GM19238 (cell line): Measurements from ENCODE around the gene C11orf68.
A peak's percentile ranks its signal among the peaks of the same experiment; 100 is the strongest.

Experiments
- DNase-seq: peaks from one replicate; pipeline ENCODE4 v3.0.0; 2011; ENCODE audit warnings: low spot score; ENCODE audit not compliant: insufficient read length

C11orf68 gene

GRCh38 chr11:65944767-65945166 is 25.9 kb upstream of the C11orf68 start:
- no peak for DNase-seq

GRCh38 chr11:65944191-65944590 is 25.3 kb upstream of the C11orf68 start:
- DNase-seq = no peak

- DNase-seq = no peak
Measured at GRCh38 chr11:65942531-65942930, 23.7 kb upstream of the C11orf68 start.

DNA sequence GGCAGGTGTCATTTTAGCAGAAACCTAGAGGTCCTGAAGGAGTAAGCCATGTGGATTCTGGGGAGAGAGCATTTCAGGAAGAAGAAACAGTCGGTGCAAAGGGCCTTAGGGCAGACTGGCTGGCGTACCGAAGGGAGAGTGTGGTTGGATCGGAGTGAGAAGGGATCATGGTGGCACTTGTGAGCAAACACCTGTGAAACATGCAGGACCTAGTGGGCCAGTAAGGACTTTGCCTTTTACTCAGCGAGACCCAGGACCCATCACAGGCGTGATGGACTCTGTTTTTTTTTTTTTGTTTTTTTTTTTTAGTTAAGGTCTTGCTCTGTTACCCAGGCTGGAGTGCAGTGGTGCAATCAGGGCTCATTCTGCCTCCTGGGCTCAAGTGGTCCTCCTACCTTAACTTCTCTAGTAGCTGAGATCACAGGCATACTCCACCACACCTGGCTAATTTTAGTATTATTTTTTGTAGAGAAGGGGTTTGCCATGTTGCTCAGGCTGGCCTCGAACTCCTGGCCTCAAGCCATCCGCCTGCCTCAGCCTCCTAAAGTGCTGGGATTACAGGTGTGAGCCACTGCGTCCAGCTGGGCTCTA is 23.0 kb upstream of the C11orf68 start:
- no peak for DNase-seq

- DNase-seq = no peak
Measured at GRCh38 chr11:65937766-65938165, 18.9 kb upstream of the C11orf68 start.

- DNase-seq = no peak
Measured at GRCh38 chr11:65934014-65934413, 15.2 kb upstream of the C11orf68 start.

DNA sequence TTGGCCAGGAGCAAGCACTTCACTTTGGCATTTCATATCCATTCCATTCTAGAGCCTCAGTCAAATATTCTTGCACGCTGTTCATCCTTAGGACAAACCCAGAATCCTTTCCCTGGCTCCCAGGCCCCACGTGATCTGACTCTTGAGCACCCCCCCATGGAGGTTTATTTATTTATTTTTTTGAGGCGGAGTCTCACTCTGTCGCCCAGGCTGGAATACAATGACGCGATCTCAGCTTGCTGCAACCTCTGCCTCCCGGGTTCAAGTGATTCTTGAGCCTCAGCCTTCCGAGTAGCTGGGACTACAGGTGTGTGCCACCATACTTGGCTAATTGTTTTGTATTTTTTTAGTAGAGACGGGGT is 13.7 kb upstream of the C11orf68 start:
- DNase-seq = no peak

GRCh38 chr11:65931773-65932557 is 13.1 kb upstream of the C11orf68 start:
- DNase-seq = no peak

- no peak for DNase-seq
Measured at GRCh38 chr11:65928667-65929066, 9.8 kb upstream of the C11orf68 start.

- peak; percentile 85 for DNase-seq
Measured at GRCh38 chr11:65927904-65928397, 9.1 kb upstream of the C11orf68 start.

- no peak for DNase-seq
Measured at GRCh38 chr11:65925397-65925796, 6.5 kb upstream of the C11orf68 start.

DNA sequence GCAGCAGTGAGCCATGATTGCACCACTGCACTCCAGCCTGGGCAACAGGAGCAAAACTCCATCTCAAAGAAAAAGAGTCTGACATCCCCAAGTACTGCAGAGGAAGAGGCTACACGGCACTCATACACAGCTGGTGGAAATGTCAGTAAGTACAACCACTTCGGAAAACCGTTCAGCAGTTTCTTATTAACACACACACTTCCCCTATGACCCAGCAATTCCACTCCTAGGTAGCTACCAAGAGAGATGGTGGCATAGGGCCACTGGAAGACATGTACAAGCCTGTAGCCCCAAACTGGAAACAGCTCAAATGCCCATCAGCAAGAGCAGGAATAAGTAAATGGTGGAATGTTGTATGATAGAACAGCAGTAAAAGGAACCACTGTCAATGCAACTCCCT is 3.7 kb upstream of the C11orf68 start:
- DNase-seq = no peak

DNA sequence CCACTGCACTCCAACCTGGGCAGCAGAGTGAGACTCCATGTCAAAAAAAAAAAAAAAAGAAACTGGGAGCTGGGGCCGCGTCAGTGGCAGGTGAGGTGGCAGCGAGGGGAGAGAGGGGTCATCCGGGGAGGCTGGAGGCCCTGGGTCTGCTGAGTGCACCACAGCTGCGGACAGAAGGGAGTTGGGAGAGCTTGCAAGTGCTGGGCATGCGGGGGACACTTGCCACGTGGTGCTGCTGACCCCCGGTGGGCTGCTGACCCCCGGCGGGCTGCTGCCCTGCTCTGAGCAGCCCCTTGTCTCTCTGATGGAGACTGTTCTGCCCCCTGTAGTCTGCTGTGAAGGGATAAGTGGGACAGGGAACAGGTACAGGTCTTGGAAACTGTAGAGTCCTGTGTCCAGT is 3.0 kb upstream of the C11orf68 start:
- DNase-seq = no peak

DNA sequence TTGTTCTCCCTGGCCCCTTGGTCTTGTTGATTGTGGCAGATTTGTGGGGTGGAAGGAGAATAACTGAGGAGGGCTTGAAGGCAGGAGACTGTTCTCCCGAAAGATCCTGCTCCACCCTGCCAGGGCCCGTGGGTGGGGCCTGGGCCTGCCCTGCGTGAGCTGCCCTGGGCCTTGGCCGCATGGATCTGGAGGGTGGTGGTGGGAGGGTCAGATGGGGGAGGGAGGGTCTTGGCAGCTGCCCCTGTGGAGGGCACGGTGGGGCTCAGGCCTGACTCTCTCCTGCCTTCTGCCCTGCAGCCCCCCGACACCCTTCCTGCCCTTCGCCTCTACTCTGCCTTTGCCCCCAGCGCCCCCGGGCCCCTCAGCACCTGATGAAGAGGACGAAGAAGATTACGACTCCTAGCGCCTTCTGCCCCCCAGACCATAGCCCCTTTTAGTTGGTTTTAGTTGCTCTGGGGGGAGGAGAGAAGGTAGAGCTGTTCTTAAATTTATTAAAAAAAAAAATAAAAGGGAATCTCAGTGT is 2.2 kb upstream of the C11orf68 start:
- DNase-seq = no peak

GRCh38 chr11:65920372-65920802 is 1.5 kb upstream of the C11orf68 start:
- no peak for DNase-seq

- peak; percentile 68 for DNase-seq
Measured at GRCh38 chr11:65919573-65920371, 910 bp upstream of the C11orf68 start.

- peak; percentile 98 for DNase-seq
Measured at GRCh38 chr11:65919141-65919572, 295 bp upstream of the C11orf68 start, which contains the start of gene DRAP1. Gene DRAP1, plus strand, starts transcription at chr11:65919426. Its CDS starts 76 bp downstream, at chr11:65919502.

- no peak for DNase-seq
Measured at GRCh38 chr11:65917434-65918210, 1.2 kb downstream of the C11orf68 start.

DNA sequence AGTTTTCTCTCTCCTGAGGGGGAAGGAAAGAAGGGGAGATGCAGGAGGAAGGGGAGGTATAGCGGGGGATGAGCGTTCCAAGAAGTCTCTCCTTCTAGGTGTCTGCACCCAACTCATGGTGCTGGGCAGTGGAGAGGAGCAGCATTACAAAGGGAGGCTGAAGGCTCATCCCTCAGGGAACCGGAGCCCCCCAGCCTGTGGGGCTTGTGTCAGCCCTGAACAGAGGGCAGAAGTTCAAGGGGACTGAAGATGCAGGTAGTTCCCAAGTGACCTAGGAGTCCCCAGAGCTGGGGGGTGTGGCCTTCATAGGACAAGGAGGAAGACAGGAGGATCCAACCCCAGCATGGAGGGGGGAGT is 1.8 kb downstream of the C11orf68 start:
- DNase-seq = no peak

DNA sequence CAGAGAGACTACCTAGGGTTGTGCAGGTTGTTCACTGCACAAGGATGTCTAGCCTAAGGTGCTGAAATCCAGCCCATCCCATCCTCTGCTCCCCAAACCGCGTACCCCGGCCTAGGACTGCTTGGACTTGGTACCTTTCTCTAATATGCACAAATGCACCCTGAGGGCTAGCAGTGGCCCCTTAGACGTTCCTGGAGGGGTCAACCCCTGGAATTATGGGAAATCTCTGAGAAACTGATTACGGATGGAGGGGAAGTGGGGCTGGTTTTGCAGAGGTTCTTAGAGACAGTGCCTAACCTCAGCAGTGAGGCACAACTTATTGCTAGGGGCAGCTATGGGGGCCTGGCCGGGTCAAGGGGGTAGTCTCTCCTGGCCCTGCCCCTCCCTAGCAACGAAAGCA is 2.5 kb downstream of the C11orf68 start:
- DNase-seq = no peak

GRCh38 chr11:65915821-65916251 is 3.0 kb downstream of the C11orf68 start:
- DNase-seq = no peak
